ENCODE measurements around the gene NR4A1.

DNA sequence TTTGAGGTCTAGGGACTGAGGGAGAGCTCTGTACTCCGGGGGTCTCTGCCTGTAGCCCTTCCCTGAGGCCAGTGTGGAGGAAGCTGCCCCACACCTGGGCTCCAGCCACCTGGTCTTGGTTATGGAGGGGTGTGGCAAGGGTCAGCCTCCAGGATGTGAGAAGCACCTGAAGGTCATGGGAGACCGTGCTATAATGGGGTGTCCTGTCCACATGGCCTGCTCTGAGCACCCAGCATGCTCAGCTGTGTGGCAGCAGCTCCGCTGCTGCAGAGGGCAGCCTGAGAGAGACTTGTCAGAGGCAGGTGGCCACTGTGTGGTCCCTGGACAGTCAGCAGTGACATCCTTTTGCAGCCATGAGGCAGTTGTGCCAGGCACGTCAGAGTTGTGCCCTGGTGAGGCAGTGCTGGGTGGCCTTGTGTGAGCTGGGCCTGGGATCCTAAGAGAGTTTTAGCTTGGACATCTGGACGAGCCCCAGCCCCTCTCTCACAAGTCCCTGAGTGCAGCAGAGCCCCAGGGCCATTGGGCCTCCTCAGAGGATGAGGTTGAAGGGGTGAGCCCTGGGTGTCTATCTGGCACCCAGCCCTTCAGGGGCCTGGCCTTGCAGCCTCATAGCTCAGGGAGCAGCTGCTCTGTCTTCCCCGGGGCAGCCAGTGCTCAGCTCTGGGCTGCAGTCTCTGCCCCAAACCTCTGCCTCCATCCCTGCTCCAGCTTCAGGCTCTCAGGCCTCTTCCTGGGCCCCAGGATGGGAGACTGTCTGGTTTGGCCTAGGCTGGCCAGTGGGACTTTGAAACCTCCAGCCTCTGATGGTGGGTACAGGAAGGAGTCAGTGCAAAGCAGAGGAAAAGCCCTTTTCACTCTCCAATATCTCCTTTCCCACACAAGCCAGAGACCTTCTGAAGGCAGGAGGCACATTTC, 11.2 kb downstream of the NR4A1 start:
- TF ChIP-seq, protein P1, sequence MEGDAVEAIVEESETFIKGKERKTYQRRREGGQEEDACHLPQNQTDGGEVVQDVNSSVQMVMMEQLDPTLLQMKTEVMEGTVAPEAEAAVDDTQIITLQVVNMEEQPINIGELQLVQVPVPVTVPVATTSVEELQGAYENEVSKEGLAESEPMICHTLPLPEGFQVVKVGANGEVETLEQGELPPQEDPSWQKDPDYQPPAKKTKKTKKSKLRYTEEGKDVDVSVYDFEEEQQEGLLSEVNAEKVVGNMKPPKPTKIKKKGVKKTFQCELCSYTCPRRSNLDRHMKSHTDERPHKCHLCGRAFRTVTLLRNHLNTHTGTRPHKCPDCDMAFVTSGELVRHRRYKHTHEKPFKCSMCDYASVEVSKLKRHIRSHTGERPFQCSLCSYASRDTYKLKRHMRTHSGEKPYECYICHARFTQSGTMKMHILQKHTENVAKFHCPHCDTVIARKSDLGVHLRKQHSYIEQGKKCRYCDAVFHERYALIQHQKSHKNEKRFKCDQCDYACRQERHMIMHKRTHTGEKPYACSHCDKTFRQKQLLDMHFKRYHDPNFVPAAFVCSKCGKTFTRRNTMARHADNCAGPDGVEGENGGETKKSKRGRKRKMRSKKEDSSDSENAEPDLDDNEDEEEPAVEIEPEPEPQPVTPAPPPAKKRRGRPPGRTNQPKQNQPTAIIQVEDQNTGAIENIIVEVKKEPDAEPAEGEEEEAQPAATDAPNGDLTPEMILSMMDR (IDR thresholded peaks at IDR 0.05): no peak
- TF ChIP-seq POLR2A (IDR thresholded peaks at IDR 0.05) (no peak), POLR2AphosphoS5 (IDR thresholded peaks at IDR 0.05) (no peak)

All from prostate gland (tissue), 2 donors.